Inferior parietal cortex (tissue), 1 donor: ENCODE data around the gene GRM5.
A peak's percentile ranks its signal among the peaks of the same experiment; 100 is the strongest.
"Not testable (repeated sequence)": the region's sequence is repeated elsewhere in the genome, so short reads cannot be mapped to it uniquely, and the experiment has no call there.

ENCODE experiments used
- DNase-seq: peaks from one replicate; pipeline ENCODE4 v3.0.0-alpha.2; 2016; ENCODE audit errors: extremely low spot score

The GRM5 gene

GRCh38 chr11:88543902-88544655 lies 521.7 kb downstream of the GRM5 start:
- DNase-seq = peak; percentile 88

- DNase-seq = no peak
Observed at GRCh38 chr11:88541006-88541405, 524.8 kb downstream of the GRM5 start.

GRCh38 chr11:88538098-88538497 lies 527.7 kb downstream of the GRM5 start:
- DNase-seq = no peak

- DNase-seq = no peak
Observed at GRCh38 chr11:88537613-88538012, 528.2 kb downstream of the GRM5 start.

- DNase-seq = no peak
Observed at GRCh38 chr11:88536616-88537265, 529.0 kb downstream of the GRM5 start.

GRCh38 chr11:88535916-88536547 lies 529.8 kb downstream of the GRM5 start:
- DNase-seq = no peak

GRCh38 chr11:88535266-88535665 lies 530.5 kb downstream of the GRM5 start:
- DNase-seq = no peak

GRCh38 chr11:88534706-88535105 lies 531.1 kb downstream of the GRM5 start:
- not testable (repeated sequence) for DNase-seq

- DNase-seq = no peak
Observed at GRCh38 chr11:88534185-88534584, 531.6 kb downstream of the GRM5 start.

GRCh38 chr11:88533001-88533400 lies 532.8 kb downstream of the GRM5 start:
- no peak for DNase-seq

- no peak for DNase-seq
Observed at GRCh38 chr11:88531831-88532230, 534.0 kb downstream of the GRM5 start.

- DNase-seq = no peak
Observed at GRCh38 chr11:88529426-88529825, 536.4 kb downstream of the GRM5 start.

GRCh38 chr11:88523386-88524071 lies 542.3 kb downstream of the GRM5 start:
- DNase-seq = no peak

- DNase-seq = no peak
Observed at GRCh38 chr11:88522624-88523385, 543.0 kb downstream of the GRM5 start.

- DNase-seq = no peak
Observed at GRCh38 chr11:88521799-88522201, 544.0 kb downstream of the GRM5 start.

- DNase-seq = peak; percentile 27
Observed at GRCh38 chr11:88521399-88521798, 544.4 kb downstream of the GRM5 start.

GRCh38 chr11:88520391-88520790 lies 545.4 kb downstream of the GRM5 start:
- no peak for DNase-seq

- no peak for DNase-seq
Observed at GRCh38 chr11:88515002-88515401, 550.8 kb downstream of the GRM5 start.

- no peak for DNase-seq
Observed at GRCh38 chr11:88511006-88511405, 554.8 kb downstream of the GRM5 start.

GRCh38 chr11:88508759-88509581 lies 556.8 kb downstream of the GRM5 start:
- no peak for DNase-seq

GRCh38 chr11:88508418-88508758 lies 557.4 kb downstream of the GRM5 start:
- no peak for DNase-seq
